DND-41 (cell line): ENCODE data around the gene DYNLL2.

Experiments used
- CTCF ChIP-seq: IDR thresholded peaks from 2 replicates; pipeline ENCODE4 v1.5.1; 2012; ENCODE audit warnings: borderline replicate concordance, low read length, moderate library complexity, mild to moderate bottlenecking; ENCODE audit not compliant: poor library complexity, severe bottlenecking; ENCODE audit errors: extremely low read depth
- EZH2 ChIP-seq: IDR thresholded peaks from 3 replicates; pipeline ENCODE4 v1.6.1; 2012; ENCODE audit warnings: borderline replicate concordance, low read depth, mild to moderate bottlenecking, moderate library complexity, low read length, inconsistent platforms; ENCODE audit not compliant: severe bottlenecking

DNA sequence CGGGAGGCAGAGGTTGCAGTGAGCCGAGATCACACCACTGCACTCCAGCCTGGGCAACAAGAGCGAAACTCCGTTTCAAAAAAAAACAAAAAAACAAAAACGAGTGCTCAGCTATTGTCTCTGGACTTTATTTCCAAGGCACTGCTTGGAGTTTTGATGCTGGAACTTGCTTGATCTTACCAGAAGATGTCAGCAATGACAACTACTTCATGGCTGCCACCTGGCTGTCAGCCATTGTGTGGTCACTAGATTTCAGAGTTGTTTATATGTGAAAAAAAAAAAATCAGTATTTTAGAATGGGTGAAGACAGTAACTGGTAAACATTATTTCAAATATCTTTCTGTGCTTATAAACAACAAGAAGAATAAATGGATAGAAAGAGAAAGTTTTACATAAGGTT lies 38.7 kb downstream of the DYNLL2 start:
- TF ChIP-seq CTCF: peak; percentile 51
- TF ChIP-seq EZH2: no peak
